Measurements from ENCODE around the gene RSRC1.
"Not testable (repeated sequence)": the region's sequence is repeated elsewhere in the genome, so short reads cannot be mapped to it uniquely, and the experiment has no call there.

Gene RSRC1

GRCh38 chr3:158508481-158508880 lies 398.6 kb downstream of the RSRC1 start:
- no peak for DNase-seq (ENCODE audit: low read depth, low spot score)
- no peak for TF ChIP-seq CTCF (IDR thresholded peaks at IDR 0.05; ENCODE audit: insufficient read depth, low read length, missing control alignments)
- no peak overlapping the region for H3K4me3 ChIP-seq (ENCODE audit: low read depth, low read length)
- POLR2A ChIA-PET, result no interaction called here
- CTCF ChIA-PET, result no interaction called here

- ChIA-PET POLR2A (no interaction called here), CTCF (no interaction called here)
- no peak for TF ChIP-seq CTCF (IDR thresholded peaks at IDR 0.05; ENCODE audit: insufficient read depth, low read length, missing control alignments)
- DNase-seq (ENCODE audit: low read depth, low spot score), result no peak
- H3K4me3 ChIP-seq (ENCODE audit: low read depth, low read length), result no peak overlapping the region
Measured at GRCh38 chr3:158509891-158510290, 400.0 kb downstream of the RSRC1 start.

- H3K4me3 ChIP-seq (ENCODE audit: low read depth, low read length); POLR2A ChIA-PET; CTCF ChIA-PET; DNase-seq (ENCODE audit: low read depth, low spot score): not testable (repeated sequence)
Measured at GRCh38 chr3:158516729-158517128, 406.8 kb downstream of the RSRC1 start.

- TF ChIP-seq CTCF (IDR thresholded peaks at IDR 0.05; ENCODE audit: insufficient read depth, low read length, missing control alignments), result no peak
- no peak overlapping the region for H3K4me3 ChIP-seq (ENCODE audit: low read depth, low read length)
- ChIA-PET POLR2A (no interaction called here), CTCF (interaction anchor here (0.7 to 0.9 kb wide), 2 partner anchors 34 to 913 kb away, joined by 3 read pairs; no protein-coding TSS in a partner anchor)
- no peak for DNase-seq (ENCODE audit: low read depth, low spot score)
Measured at GRCh38 chr3:158519776-158520175, 409.9 kb downstream of the RSRC1 start.

- DNase-seq (ENCODE audit: low read depth, low spot score), result no peak
- no peak for TF ChIP-seq CTCF (IDR thresholded peaks at IDR 0.05; ENCODE audit: insufficient read depth, low read length, missing control alignments)
- ChIA-PET POLR2A (no interaction called here), CTCF (no interaction called here)
- H3K4me3 ChIP-seq (ENCODE audit: low read depth, low read length), result no peak overlapping the region
Measured at GRCh38 chr3:158520433-158520832, 410.5 kb downstream of the RSRC1 start.

- POLR2A ChIA-PET, result no interaction called here
- CTCF ChIA-PET, result interaction anchor here (0.9 to 3.8 kb wide), 5 partner anchors 9 to 990 kb away, joined by 3 to 17 read pairs (median 4); no protein-coding TSS in a partner anchor
Measured at GRCh38 chr3:158522221-158523136, 412.6 kb downstream of the RSRC1 start.

More at GRCh38 chr3:158522221-158523136, 412.6 kb downstream of the RSRC1 start:
- H3K4me3 ChIP-seq (ENCODE audit: low read depth, low read length), result no peak overlapping the region
- no peak for TF ChIP-seq CTCF (IDR thresholded peaks at IDR 0.05; ENCODE audit: insufficient read depth, low read length, missing control alignments)
- peak; percentile 34 for DNase-seq (ENCODE audit: low read depth, low spot score)

All from AG04449 (cell line).